Stimulated activated CD4-positive, alpha-beta T cell treated with anti-CD3 and anti-CD28 coated beads, Interleukin-15, amount 100 ng/mL, for 48 hours (primary cell): ENCODE measurements around the gene ZNF561.
"Not testable (repeated sequence)": the region's sequence is repeated elsewhere in the genome, so short reads cannot be mapped to it uniquely, and the experiment has no call there.

Experiments used
- DNase-seq, 2 donors: peaks; one replicate each; pipeline ENCODE4 v3.0.0-alpha.2; 2020; ENCODE audit warnings: low read depth in 2 of 2

Gene ZNF561

DNA sequence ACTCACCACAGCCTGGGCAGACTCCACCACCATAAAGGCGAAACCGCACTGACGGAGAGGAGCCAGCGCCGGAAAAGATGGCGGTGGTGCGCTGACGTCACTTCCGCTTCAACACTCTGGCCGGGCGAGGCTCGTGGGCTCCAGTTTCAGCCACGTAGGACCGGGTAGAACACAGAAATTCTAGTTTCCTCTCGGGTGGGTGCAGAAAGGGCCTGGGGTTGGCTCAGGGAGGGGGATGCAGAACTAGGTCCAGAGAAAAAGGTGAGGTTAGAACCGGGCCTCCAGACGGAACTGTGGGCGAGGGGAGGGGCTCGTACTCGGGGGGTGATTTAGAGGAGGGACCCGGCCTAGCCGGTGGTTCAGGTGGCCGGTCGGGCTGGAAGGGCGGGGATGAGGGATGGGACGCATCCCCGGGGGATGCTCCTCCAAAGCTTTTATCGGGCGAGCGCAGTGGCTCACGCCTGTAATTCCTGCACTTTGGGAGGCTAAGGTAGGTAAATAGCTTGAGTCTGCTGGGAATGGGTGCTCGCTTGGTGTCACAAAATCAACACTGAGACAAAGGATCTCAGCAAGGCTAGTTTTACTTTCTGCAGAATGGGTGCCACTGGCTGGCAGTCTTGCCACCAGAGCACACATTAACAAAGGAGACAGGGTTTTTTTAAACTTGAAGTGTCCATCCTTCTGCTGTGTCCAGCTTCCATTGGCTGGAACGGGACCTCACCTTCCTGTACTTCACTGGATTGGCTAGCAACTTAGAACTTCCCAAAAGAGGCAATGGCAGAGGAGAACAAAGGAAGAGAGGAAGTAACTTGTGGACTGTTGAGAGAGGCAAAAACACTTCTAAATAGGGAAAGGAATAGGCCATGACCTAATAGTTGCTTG, at the start of gene ZNF561:
Gene ZNF561 (minus strand): TSS at position 77 of the 882 bp plus-strand sequence. CDS start 1,776 bp downstream, outside the sequence.
- DNase-seq, result peak; percentile 78 to 82

DNA sequence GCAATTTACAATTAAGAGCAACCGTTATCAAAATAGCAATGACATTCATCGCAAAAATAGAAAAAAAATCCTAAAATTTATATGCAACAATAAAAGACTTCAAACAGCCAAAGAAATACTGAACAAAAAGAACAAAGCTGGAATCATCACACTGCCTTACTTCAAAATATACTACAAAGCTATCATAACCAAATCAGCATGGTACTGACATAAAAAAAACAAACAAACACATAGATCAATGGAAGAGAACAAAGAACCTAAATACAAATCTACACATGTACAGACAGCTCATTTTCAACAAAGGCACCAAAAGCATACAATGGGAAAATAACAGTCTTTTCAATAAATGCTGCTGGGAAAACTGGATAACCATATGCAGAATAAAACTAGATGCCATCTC, 47.5 kb upstream of the ZNF561 start:
- no peak for DNase-seq

DNA sequence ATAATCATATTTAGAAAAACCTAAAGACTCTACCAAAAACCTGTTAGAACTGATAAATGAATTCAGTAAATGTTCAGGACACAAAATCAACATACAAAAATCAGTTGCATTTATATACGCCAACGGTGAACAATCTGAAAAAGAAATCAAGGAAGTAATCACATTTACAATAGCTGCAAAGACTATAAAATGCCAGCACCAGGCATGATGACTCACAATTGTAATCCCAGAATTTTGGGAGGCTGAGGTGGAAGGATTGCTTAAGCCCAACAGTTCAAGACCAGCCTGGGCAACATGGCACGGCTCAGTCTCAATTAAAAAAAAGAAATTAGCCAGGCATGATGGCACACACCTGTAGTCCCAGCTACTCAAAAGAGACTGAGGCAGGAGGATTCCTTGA, 46.9 kb upstream of the ZNF561 start:
- no peak for DNase-seq

DNA sequence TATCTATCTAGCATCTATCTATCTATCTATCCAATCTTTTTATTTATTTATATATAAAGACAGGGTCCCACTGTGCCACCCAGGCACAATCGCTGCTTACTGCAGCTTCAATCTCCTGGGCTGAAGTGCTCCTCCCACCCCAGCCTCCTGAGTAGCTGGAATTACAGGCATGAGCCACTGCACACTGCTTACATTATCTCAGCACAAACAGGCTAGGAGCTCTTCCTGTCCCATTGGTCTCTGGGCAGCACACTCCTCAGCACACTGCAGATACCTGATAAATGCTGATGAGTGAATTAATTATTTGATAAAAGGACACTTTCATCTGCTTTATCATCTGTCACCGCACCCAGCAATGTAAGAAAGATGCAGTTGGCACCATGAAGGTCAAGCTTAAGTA, 37.7 kb upstream of the ZNF561 start:
- no peak for DNase-seq

DNA sequence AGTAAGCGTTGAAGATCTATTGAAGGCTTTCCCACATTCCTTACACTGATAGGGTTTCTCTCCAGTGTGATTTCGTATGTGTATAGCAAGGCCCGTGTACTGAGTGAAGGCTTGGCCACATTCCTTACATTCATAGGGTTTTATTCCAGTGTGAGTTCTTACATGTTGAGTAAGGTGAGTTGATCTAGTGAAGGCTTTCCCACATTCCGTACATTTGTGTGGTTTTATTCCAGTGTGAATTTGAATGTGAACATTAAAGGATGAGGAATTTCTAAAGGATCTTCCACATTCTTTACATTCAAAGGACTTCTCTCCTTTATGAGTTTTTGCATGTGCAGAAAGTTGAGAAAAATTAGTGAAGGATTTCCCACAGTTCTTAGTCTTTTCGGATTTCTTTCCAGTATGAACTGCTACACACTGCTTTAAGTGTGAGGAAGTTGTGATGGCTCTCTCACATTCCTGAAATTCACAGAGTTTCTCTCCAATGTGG, 32.1 kb upstream of the ZNF561 start:
- not testable (repeated sequence) for DNase-seq

DNA sequence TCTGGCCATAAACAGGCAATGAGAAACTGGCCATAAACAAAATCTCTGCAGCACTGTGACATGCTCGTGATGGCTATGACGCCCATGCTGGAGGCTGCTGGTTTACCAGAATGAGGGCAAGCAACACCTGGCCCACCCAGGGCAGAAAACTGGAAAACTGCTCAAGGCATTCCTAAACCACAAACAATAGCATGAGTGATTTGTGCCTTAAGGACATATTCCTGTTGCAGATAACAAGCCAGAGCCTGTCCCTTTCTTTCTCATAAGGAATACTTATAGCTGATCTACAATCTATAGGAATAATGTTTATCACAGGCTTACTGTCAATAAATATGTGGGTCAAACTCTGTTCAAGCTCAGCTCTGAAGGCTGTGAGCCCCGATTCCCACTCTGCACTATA, 30.4 kb upstream of the ZNF561 start:
- DNase-seq, result not testable (repeated sequence)

DNA sequence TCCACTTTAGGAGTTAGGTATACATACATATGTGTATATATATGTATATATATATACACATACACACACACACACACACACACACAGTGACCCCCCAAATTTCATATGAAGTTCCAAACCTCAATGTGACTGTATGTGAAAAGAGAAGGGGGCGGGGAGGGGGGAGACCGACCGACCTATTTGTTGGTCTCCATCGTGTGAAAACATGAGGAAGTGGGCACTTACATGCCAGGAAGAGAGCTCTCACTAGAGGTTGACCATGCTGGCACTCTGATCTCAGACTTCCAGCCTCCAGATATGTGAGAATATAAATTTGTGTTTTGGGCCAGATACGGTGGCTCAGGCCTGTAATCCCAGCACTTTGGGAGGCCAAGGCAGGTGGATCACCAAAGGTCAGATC, 29.3 kb upstream of the ZNF561 start:
- no peak for DNase-seq

DNA sequence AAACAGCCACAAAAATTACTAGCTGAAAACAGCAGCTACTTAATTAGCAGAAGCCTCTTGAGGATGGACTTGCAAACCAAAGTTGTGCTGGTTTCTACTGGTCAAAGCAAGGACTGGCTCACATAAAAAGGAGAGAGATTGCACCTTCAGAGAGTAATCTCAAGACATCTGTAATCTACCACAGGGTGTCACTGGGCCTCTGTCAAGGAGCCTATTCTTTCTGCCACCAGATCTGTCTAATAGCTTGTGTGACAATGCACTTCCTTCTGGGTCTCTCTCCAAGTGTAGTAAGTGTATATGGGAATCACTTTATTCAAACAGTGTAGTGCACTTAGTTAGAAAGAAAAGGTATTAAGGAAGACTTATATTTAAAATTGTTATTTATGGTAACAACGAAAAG, 24.4 kb upstream of the ZNF561 start:
- no peak for DNase-seq

DNA sequence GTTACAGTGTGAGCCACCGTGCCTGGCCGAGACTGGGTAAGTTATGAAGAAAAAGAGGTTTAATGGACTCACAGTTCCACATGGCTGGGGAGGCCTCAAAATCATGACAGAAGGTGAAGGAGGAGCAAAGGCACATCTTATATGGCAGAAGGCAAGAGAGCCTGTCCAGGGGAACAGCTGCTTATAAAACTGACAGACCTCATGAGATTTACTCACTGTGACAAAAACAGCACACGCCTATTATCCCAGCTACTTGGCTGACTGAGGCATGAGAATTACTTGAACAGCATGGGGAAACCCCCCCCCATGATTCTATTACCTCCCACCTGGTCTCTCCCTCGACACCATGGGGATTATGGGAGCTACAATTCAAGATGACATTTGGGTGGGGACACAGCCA, 23.4 kb upstream of the ZNF561 start:
- no peak for DNase-seq

DNA sequence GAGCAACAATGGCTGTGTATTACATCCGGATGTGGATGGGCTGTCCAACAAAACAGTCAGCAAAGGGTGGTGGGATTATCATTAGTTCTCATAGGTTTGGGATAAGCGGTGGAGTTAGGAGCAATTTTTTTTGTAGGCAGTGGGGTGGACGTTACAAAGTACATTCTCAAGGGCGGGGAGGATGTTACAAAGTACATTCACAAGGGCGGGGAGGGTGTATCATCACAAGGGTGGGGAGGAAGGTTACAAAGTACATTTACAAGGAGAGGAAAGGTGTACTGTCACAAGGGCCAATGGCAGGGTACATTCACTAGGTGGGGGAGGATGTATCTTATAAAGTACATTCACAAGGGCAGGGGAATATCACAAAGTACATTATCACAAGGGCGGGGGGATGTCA, 20.8 kb upstream of the ZNF561 start:
- DNase-seq, result no peak

DNA sequence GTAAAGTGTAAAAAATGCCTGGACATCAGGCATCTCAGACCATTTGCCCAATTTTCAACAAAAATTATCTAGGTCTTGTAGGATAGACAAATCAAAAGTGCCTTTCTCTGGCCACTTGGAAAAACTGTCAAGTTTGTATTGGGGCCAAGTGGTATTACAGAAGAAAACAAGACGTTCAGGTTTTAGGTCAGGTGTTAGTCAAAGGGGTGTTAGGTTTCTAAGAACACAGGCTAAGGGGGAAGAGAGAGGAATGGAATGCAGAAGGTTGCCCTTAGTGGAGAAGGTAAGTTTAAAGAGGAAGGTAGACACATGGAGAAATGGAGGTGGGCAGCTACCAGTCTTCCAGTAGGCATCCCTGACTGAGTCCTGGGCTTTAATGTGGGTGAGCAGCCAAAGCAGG, 19.9 kb upstream of the ZNF561 start:
- DNase-seq, result no peak

DNA sequence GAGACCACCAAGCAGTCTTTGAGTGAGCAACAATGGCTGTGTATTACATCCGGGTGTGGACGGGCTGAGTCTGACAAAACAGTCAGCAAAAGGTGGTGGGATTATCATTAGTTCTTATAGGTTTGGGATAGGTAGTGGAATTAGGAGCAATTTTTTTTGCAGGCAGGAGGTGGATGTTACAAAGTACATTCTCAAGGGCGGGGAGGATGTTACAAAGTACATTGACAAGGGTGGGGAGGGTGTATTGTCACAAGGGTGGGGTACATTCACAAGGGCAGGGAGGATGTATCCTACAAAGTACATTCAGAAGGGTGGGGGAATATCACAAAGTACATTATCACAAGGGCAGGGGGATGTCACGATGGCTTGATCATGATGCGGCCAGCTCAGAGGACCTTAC, 15.0 kb upstream of the ZNF561 start:
- DNase-seq, result no peak

DNA sequence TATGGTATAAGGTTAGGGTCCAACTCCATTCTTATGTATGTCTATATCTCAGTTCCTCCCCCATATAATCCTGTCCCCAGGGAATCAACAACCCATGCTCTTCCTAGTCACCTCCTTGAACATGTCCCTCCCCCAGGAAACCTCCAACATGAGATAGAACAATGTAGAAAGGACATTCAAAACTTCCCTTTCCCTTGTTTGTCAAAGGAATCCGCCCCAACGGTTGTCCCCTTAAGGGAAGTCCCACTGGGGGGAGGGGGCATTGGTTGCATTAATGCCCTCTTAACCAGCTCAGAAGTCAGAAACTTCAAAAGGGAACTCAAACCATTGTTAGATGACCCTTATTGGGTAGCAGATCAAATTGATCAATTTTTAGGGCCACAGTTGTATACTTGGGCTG, 6.8 kb upstream of the ZNF561 start:
- no peak for DNase-seq

DNA sequence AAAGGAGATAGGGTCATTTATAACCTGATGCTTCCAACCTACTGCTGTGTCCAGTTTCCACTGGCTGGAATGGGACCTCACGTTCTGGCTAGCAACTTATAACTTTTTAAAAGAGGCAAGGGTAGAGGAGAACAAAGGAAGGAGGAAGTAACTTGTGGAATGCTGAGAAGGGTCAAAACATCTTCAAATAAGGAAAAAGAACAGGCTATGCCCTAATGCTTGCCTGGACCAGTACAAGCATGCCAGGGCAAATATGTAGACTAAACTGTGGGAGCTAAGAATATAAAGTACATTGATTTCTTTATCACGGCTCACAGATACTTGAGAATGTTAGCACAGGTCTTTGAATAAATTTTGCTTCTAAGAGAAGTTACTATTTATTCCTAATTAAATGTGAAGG, 1.5 kb upstream of the ZNF561 start:
- DNase-seq, result no peak

DNA sequence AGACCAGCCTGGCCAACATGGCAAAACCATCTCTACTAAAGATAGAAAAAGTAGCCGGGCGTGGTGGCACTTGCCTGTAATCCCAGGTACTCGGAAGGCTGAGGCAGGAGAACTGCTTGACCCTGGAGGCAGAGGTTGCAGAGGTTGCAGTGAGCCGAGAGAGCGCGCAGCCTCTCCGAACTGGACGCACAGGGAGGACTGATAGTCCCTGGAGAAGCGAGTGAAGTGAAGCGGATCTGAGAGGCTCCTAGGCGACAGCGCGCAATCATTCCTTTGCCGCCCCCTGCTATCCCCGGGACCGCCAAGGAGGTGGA, 233 bp downstream of the ZNF561 start:
- DNase-seq, result no peak

DNA sequence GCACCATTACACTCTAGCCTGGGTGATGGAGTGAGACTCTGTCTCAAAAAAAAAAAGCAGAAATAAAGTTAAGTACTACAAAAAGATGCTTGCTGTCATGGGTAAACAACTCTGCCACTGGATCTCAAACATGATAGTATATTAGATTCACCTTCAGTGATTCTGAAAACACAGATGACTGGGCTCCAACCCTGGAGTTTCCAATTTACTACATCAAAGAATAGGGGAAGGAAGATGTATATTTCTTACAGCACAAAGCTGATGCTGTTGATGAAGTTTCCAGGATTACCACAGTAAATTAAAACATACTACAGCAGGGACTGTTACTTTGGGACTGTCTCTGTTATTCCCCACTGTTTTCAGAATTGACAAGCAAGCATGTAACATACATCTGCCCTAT, 5.2 kb downstream of the ZNF561 start:
- DNase-seq, result no peak

DNA sequence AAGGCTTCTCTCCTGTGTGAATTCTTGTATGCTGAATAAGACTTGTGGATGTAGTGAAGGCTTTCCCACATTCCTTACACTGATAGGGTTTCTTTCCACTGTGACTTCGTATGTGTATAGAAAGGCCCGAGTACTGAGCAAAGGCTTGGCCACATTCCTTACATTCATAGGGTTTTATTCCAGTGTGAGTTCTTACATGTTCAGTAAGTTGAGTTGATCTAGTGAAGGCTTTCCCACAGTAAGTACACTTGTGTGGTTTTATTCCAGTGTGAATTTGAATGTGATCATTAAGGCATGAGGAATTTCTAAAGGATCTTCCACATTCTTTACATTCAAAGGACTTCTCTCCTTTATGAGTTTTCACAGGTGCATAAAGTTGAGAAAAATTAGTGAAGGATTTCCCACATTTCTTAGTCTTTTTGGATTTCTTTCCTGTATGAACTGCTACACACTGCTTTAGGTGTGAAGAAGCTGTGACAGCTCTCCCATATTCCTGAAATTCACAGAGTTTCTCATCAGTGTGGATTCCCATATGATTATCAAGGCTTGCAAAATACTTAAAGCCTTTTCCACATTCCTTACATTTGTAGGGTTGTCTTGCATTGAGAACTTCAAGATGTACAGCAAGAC, 10.4 kb downstream of the ZNF561 start:
- no peak for DNase-seq

DNA sequence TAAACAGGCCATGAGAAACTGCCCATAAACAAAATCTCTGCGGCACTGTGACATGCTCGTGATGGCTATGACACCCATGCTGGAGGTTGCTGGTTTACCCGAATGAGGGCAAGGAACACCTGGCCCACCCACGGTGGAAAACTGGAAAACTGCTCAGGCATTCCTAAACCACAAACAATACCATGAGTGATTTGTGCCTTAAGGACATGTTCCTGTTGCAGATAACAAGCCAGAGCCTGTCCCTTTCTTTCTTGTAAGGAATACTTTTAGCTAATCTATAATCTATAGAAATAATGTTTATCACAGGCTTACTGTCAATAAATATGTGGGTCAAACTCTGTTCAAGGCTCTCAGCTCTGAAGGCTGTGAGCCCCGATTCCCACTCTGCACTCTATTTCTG, 12.1 kb downstream of the ZNF561 start:
- DNase-seq, result no peak

DNA sequence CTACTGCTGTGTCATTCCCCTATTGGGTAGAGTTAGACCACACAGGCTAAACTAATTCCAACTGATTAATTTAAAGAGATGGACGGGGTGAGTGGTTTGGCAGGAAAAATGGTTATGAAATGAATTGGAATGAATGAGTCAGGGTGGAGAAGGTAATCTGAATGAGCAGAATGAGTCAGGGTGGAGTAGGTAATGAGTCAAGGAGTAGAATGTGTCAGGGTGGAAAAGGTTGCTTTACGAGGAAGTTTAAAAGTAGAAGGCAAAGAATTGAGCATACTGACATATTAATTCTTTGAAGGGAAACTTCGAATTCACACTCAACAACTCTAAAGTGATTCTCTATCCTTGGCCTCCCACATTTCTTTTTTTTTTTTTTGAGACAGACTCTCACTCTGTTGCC, 24.0 kb downstream of the ZNF561 start:
- no peak for DNase-seq

DNA sequence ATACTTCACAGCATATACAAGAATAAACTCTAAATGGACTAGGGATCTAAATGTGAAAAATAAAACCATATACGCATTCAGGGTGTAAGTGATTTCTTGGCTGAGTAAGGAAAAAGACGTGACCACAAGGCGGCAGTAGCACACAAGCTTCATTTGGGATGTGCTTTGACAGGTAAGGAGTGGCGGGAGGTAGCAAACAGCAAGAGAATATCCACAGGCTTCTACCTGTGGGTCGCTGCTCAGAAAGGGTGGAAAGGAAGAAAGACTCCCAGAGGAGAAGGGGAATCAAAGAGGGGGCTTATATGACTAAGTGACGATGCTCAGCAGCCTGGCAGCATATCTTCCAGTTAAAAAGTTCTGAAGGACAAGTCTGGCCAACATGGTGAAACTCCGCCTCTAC, 34.3 kb downstream of the ZNF561 start:
- peak; percentile 54 to 71 for DNase-seq

DNA sequence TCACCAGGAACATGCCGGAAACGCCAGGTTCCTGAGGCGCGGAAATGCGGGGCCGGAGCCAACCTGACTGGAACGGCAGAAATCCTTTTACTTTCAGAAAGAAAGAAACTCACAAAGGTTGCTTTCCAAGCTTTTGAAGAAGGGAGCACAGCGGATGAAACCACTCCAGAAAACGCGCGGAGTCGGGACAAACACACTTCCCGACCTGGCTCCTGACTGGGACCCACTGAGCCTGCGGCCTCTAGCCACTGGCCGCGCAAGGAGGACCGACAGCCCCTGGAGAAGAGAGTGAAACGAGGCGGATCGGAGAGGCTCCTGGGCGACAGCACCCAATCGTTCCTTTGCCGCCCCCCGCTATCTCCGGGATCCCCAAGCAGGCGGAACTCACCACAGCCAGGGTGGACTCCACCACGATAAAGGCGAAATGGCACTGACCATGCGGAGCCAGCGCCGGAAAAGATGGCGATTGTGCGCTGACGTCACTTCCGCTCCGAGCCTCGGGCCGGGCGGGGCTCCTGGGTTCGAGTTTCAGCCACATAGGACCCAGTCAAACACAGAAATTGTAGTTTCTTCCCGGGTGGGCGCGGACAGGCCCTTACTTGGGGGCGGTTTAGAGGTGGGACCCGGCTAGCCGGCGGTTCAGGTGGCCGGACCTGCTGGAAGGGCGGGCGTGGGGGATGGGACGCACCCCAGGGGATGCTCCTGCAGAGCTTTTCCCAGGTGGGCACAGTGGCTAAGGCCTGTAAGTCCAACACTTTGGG, 36.8 kb downstream of the ZNF561 start, which contains the start of gene ZNF121:
Gene ZNF121 (minus strand): TSS at position 432 of the 761 bp plus-strand sequence. CDS start 16,407 bp downstream, outside the sequence.
- peak; percentile 74 to 76 for DNase-seq

DNA sequence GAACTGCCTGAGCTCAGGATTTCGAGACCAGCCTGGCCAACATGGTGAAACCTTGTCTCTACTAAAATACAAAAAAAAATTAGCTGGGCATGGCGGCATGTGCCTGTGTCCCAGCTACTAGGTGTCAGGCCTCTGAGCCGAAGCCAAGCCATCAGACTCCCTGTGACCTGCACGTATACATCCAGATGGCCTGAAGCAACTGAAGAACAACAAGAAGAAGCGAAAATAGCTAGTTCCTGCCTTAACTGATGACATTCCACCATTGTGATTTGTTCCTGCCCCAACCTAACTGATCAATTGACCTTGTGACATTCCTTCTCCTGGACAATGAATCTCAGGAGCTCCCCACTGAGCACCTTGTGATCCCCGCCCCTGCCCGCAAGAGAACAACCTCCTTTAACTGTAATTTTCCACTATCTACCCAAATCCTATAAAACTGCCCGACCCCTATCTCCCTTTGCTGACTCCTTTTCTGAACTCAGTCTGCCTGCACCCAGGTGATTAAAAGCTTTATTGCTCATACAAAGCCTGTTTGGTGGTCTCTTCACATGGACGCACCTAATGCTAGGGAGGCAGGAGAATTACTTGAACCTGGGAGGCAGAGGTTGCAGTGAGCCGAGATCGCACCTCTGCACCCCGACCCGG, 38.8 kb downstream of the ZNF561 start:
- not testable (repeated sequence) for DNase-seq
